Kidney (tissue), 14 donors: ENCODE results near the gene CNKSR1. TPM values are rescaled to one million over a fixed set of nuclear protein-coding genes. Genes with fewer than 3 reads are reported as not detected.

Experiments
- DNase-seq, 5 donors: peaks; one replicate each; pipeline ENCODE4 v3.0.0-alpha.2; 2013 to 2020
- FAIRE-seq: peaks from 2 replicates; lab custom pipeline; 2012; peaks lifted over from hg19 to GRCh38; lab: Jason Lieb, UNC
- H3K27ac ChIP-seq, 2 donors: one replicate each; pipeline ENCODE4 v1.7.0; 2013; ENCODE audit warnings: low read depth in 2 of 2, low read length in 2 of 2, inconsistent platforms in 1 of 2
- H3K27me3 ChIP-seq: one replicate; pipeline ENCODE4 v1.7.1; 2013; ENCODE audit warnings: low read length, inconsistent platforms; ENCODE audit not compliant: control insufficient read depth, insufficient read depth
- H3K36me3 ChIP-seq, 3 donors: one replicate each; pipeline versions ENCODE4 v1.7.0 to v1.7.1; 2013; ENCODE audit warnings: low read length in 3 of 3, control low read depth in 1 of 3, inconsistent platforms in 1 of 3; ENCODE audit not compliant: insufficient read depth in 3 of 3, control insufficient read depth in 2 of 3
- H3K4me1 ChIP-seq, 3 donors: one replicate each; pipeline versions ENCODE4 v1.7.0 to v1.7.1; 2013; ENCODE audit warnings: low read length in 3 of 3, inconsistent platforms in 1 of 3, low read depth in 1 of 3; ENCODE audit not compliant: control insufficient read depth in 2 of 3, insufficient read depth in 2 of 3
- H3K4me3 ChIP-seq, 3 donors: one replicate each; pipeline versions ENCODE4 v1.7.0 to v1.8.1; 2013; ENCODE audit warnings: low read length in 3 of 3, control low read depth in 1 of 3, inconsistent platforms in 1 of 3
- H3K9ac ChIP-seq, 3 donors: one replicate each; pipeline versions ENCODE4 v1.7.0 to v1.7.1; 2013; ENCODE audit warnings: low read length in 3 of 3, control low read depth in 1 of 3, inconsistent platforms in 1 of 3
- H3K9me3 ChIP-seq, 3 donors: one replicate each; pipeline versions ENCODE4 v1.7.0 to v1.7.1; 2013; ENCODE audit warnings: low read length in 3 of 3, control low read depth in 1 of 3, inconsistent platforms in 1 of 3; ENCODE audit not compliant: control insufficient read depth in 2 of 3, insufficient read depth in 1 of 3
- CTCF ChIP-seq: IDR thresholded peaks from 3 replicates; pipeline ENCODE4 v1.5.1; 2012; ENCODE audit warnings: mild to moderate bottlenecking, moderate library complexity, borderline replicate concordance; ENCODE audit not compliant: insufficient read depth; ENCODE audit errors: extremely low read depth
- intact Hi-C: fragments of 100-400 bp; cut with DNase I; formaldehyde crosslinking; loops from one replicate; pipeline ENCODE4 v1.11.1; 2022
- polyA plus RNA-seq: library from polyadenylated mRNA; stranded (reverse); fragments of 350-450 nt; fragmentation: Illumina TruSeq; extraction: RNeasy Lipid Tissue Mini Kit (QIAGEN cat#74804); gene quantifications from one replicate; pipeline ENCODE4 v1.2.3, GENCODE V29; 2014; ENCODE audit warnings: low read depth, low replicate concordance; ENCODE audit not compliant: insufficient read depth
- total RNA-seq: library from RNA; stranded (reverse); fragmentation: NEBNext Ultra II Directional; extraction: Animal tissue kit (Norgen Biotek cat#: 25700); gene quantifications from one replicate; pipeline ENCODE4 v1.2.1, GENCODE V29; 2021
- donor health status: control.
- donor health status: control.
- donor health status: control.
- donor health status: control.
- donor health status: control.
- donor health status: DM: yes; HTN: yes; CAD: no.
- donor health status: Normal renal cell carcinoma (clear cell type).

Gene CNKSR1
- total and polyA plus RNA-seq, 2 donors from 2014 or later = 8.8 to 19.7 TPM

- intact Hi-C loops = no loop called here
- DNase-seq (no peak), FAIRE-seq (no peak)
- Histone ChIP-seq H3K9me3 (no peaks in the 10 kb centered on the region), H3K4me1 (no peaks in the 10 kb centered on the region), H3K36me3 (no peaks in the 10 kb centered on the region), H3K27me3 (no peaks in the 10 kb centered on the region), H3K9ac (no peak overlapping the region), H3K4me3 (no peak overlapping the region), H3K27ac (no peak overlapping the region)
- no peak for TF ChIP-seq CTCF
These were observed 12.0 kb downstream of the CNKSR1 start for GRCh38 chr1:26189331-26189730.

GRCh38 chr1:26189751-26190275 lies 12.5 kb downstream of the CNKSR1 start:
- Histone ChIP-seq H3K4me3 (no peak overlapping the region), H3K27ac (no peak overlapping the region), H3K4me1 (no peaks in the 10 kb centered on the region), H3K36me3 (no peaks in the 10 kb centered on the region), H3K9me3 (no peaks in the 10 kb centered on the region), H3K9ac (no peak overlapping the region), H3K27me3 (no peaks in the 10 kb centered on the region)
- intact Hi-C loops = no loop called here
- TF ChIP-seq CTCF = no peak
- DNase-seq (no peak), FAIRE-seq (no peak)

GRCh38 chr1:26190373-26190987 lies 13.2 kb downstream of the CNKSR1 start, which contains the start of gene CATSPER4:
Gene CATSPER4, plus strand, starts transcription at chr1:26190602. Its CDS starts 26 bp downstream, at chr1:26190628.
- peak; percentile 17 for TF ChIP-seq CTCF
- H3K9ac ChIP-seq = no peak within 1 kb of the TSS
- no peaks in the 10 kb centered on the region for H3K9me3 ChIP-seq
- H3K4me3 ChIP-seq = no peak within 1 kb of the TSS
- H3K36me3 ChIP-seq = no peaks in the 10 kb centered on the region
- intact Hi-C loops = no loop called here
- no peaks in the 10 kb centered on the region for H3K4me1 ChIP-seq
- FAIRE-seq (no peak), DNase-seq (peak in 4 of 5 donors; percentile 80 to 89 (median 86))
- no peaks in the 10 kb centered on the region for H3K27me3 ChIP-seq
- no peak within 1 kb of the TSS for H3K27ac ChIP-seq
